ENCODE data around the gene CMIP.
A peak's percentile ranks its signal among the peaks of the same experiment; 100 is the strongest.

Gene CMIP

DNA sequence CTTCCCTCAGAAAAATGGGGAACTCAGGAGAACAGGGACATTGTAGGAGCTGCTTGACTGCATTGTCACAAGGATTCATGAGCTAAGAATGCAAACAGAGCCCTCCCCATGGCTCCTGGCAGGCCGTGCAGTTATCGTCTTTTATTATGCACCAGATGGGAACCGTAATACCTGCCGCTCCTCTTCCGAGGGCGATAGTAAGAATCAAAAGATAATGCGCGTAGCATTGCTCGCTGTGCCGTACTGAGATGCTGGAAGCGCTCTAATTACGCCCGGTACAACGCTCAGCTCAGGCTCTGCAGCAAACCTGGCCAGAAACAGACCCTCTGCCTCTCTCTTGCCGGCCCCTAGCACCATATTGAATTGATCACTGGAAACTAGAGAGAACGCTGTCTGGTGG lies 247.4 kb downstream of the CMIP start:
- DNase-seq: peak in 1 of 10 donors; percentile 22
- intact Hi-C loops (cut with DNase I): loop anchor here (10.0 kb wide), 1 partner anchor 67 kb away; no protein-coding TSS in a partner anchor

DNA sequence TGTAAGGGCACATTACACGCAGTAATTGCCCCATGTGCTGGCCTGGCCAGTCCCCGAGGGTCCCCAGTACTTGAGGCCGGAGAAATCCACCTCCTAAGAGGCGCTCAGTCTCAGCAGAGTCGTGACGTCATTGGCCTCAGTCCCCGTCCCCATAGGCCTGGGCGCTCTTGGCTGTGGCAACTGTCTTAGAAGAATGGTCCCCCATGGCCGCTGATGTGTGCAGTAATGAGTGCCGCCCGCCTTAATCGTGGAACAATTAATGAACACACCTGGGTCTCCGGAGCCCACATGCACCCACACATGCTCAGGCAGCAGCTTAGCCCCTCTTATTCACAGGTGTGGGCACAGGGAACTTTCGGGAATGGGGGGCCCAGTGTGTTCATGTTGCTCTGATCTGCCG lies 248.0 kb downstream of the CMIP start:
- intact Hi-C loops (cut with DNase I): loop anchor here (10.0 kb wide), 1 partner anchor 68 kb away; no protein-coding TSS in a partner anchor
- peak in 2 of 10 donors; percentile 50 to 54 for DNase-seq

DNA sequence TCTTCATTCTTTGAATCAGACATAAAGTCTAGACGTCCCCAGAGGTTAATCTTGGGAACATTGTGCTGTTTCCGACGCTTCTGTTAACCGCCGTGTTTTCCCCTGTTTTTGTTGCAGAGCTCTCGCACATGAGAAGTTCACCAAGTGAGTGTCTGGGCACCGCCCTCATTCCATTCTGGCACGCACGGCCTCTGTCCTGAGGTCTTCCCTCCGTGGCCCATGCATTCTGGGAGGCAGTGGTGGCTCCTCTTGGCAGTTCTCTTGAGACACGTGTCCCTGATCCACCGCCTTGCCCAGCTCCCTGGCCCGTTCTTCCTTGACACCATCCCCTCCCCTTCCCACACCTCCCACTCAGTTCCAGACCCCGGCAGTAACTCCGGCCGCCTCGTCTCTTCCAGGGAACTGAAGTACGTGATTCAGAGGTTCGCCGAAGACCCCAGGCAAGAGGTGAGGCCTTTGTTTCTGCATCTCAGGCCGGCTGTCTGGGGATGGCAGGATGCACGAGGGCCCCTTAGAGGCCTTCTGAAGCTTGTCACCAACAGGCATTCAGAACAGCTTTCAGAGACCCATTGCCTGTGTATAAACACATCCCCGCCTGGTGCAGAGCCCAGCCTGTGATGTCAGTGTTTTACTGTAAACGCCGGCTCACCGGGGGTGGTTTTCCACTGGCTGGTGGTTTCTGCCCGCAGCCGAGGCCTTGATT lies 248.6 kb downstream of the CMIP start:
- intact Hi-C loops (cut with DNase I): loop anchor here (10.0 kb wide), 1 partner anchor 68 kb away; no protein-coding TSS in a partner anchor
- DNase-seq: peak in 8 of 10 donors; percentile 54 to 96 (median 79)

DNA sequence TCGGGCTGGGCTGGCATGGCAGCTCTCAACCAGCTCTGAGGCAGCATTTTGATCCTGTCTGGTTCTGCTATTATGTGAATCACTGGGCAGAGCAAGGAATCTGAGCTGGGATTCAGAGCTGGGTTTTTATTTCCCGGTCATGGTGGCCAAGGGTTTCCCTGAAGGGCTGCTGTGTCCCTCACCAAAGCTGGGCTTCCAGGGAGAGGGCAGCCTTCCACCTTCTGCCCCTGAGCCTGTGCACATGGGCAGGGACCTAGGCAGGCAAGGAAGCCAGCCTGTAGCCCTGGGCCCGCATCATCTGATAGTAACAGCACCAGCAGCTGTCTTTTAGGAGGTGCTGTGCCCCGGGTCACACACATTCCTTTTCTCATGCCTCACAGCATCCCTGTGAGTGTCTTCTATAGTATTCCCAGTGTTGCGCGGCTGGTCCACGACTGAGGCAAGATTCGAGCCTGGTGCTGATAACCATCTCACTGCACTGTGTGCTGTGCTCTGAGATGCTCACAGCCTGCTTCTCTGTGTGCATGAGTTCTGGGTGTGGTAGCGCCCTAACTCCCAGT lies 249.2 kb downstream of the CMIP start:
- intact Hi-C loops (cut with DNase I): loop anchor here (10.0 kb wide), 1 partner anchor 69 kb away; no protein-coding TSS in a partner anchor
- DNase-seq: peak in 2 of 10 donors; percentile 54 to 60

GRCh38 chr16:81694494-81695280 lies 250.1 kb downstream of the CMIP start:
- DNase-seq: peak in 4 of 10 donors; percentile 33 to 88 (median 70)
- intact Hi-C loops (cut with DNase I): loop anchor here (10.0 kb wide), 1 partner anchor 70 kb away; no protein-coding TSS in a partner anchor

GRCh38 chr16:81695321-81696165 lies 250.9 kb downstream of the CMIP start:
- DNase-seq: peak in 2 of 10 donors; percentile 17
- intact Hi-C loops (cut with DNase I): loop anchor here (10.0 kb wide), 1 partner anchor 71 kb away; no protein-coding TSS in a partner anchor

GRCh38 chr16:81696166-81696960 lies 251.8 kb downstream of the CMIP start:
- peak in 2 of 10 donors; percentile 55 to 66 for DNase-seq
- intact Hi-C loops (cut with DNase I): loop anchor here (10.0 kb wide), 1 partner anchor 72 kb away; no protein-coding TSS in a partner anchor

- DNase-seq: peak in 8 of 10 donors; percentile 38 to 93 (median 58)
- intact Hi-C loops (cut with DNase I): loop anchor here (10.0 kb wide), 1 partner anchor 72 kb away; no protein-coding TSS in a partner anchor
These were observed 252.5 kb downstream of the CMIP start for GRCh38 chr16:81696961-81697615.

- intact Hi-C loops (cut with DNase I): loop anchor here (10.0 kb wide), 1 partner anchor 73 kb away; no protein-coding TSS in a partner anchor
- DNase-seq: peak; percentile 36 to 95 (median 74)
These were observed 253.2 kb downstream of the CMIP start for GRCh38 chr16:81697616-81698309.

DNA sequence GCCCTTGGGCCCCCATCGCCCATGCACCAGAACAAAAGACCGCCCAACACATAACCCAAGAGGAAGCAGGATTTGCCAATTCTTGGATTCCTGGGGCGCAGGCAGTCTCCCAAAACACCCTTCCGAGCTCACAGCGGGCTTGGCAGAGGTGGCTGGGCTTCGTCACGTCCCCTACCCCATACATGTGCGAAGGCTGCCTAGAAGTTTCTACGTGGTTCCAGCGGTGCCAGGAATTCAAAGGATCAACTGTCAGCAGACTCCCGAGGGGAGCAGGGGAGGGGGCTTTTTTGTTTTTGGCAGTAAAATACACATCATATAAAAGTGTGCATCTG lies 253.7 kb downstream of the CMIP start:
- DNase-seq: no peak
- intact Hi-C loops (cut with DNase I): loop anchor here (10.0 kb wide), 1 partner anchor 73 kb away; no protein-coding TSS in a partner anchor

- DNase-seq: peak in 2 of 10 donors; percentile 59 to 63
- intact Hi-C loops (cut with DNase I): loop anchor here (10.0 kb wide), 1 partner anchor 75 kb away; no protein-coding TSS in a partner anchor
These were observed 255.0 kb downstream of the CMIP start for GRCh38 chr16:81699596-81699995.

DNA sequence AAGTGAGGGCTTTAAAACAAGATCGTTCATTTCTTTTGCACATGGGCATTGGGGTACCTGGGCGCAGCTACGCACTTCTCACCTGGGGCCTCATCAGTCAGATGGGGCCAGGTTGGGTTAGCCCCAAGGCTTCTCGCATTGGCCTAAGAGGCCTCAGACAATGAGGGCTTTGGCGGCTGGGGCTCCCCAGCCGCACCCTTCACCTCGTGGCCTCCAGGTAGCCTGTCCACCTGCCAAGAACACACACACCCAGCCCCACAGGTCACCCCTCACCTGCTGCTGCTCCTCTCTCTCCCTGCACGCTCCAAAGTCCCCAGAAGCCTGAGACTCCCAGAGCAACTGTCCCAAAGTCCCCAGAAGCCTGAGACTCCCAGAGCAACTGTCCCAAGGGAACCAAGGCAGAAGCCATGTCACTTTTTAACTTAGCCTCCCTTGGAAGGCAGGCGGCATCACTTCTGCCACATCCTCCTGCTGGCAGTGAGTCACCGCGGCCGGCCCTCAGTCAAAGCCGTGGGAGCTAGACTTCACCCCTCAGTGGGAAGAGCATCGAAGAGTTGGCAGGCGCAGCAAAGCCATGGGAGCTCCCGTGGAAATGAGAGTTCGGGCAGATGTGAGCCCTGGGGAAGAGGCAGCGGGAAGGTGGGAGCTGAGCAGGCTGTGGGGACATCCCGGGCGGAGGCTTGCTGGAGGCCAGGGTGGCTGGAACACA lies 255.6 kb downstream of the CMIP start:
- intact Hi-C loops (cut with DNase I): no loop called here

DNA sequence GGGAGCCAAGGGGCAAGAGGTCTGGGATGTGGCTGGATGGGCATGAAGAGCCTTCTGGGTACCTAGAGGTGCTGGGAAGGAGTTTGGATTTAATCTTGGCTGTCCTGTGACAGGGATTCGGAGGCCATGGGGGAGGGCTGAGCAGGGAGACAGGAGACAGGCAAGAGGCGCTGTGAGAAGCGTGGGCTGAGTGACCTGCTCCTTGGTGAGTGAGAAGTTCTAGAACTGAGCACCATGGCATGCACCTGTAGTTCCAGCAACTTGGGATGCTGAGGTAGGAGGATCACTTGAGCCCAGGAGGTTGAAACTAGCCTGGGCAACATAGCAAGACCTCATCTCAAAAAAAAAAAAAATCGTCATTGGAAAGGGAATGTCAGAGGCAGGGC lies 256.2 kb downstream of the CMIP start:
- peak in 2 of 10 donors; percentile 42 to 51 for DNase-seq
- intact Hi-C loops (cut with DNase I): no loop called here

More for the DNA sequence above, 255.6 kb downstream of the CMIP start:
- peak in 6 of 10 donors; percentile 34 to 89 (median 74) for DNase-seq

GRCh38 chr16:81701296-81701970 lies 256.8 kb downstream of the CMIP start:
- intact Hi-C loops (cut with DNase I): no loop called here
- DNase-seq: peak in 2 of 10 donors; percentile 45 to 50

DNA sequence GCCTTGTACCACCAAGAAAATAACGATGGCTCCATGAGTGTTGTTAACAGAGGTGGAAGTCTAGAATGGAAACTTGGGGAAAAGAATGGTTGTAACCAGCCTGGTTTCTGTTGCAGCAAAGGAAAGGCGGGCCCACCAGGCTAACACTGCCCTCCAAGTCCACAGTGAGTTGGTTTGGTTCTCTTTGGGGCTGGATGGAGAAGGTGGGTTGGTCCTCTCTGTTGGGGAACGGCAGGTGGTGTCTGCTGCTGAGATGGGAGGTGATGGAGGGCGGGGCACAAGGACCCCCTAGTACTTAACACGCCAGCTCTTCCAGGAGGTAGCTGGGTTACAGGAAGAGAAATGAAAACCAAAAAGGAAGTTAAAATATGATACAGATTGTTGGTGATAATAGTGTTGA lies 257.9 kb downstream of the CMIP start:
- DNase-seq: peak in 1 of 10 donors; percentile 55
- intact Hi-C loops (cut with DNase I): no loop called here

Data from posterior cingulate gyrus (tissue), 11 donors.